GM19395 (cell line): ENCODE measurements around the gene ASTN2.
A peak's percentile ranks its signal among the peaks of the same experiment; 100 is the strongest.

Experiments used
- ATAC-seq: cut with Tn5 transposase; IDR thresholded peaks from one replicate; pipeline ENCODE4 v1.9.1; 2021; ENCODE audit warnings: mild to moderate bottlenecking, moderate library complexity; ENCODE audit not compliant: unreplicated experiment

ASTN2 gene

DNA sequence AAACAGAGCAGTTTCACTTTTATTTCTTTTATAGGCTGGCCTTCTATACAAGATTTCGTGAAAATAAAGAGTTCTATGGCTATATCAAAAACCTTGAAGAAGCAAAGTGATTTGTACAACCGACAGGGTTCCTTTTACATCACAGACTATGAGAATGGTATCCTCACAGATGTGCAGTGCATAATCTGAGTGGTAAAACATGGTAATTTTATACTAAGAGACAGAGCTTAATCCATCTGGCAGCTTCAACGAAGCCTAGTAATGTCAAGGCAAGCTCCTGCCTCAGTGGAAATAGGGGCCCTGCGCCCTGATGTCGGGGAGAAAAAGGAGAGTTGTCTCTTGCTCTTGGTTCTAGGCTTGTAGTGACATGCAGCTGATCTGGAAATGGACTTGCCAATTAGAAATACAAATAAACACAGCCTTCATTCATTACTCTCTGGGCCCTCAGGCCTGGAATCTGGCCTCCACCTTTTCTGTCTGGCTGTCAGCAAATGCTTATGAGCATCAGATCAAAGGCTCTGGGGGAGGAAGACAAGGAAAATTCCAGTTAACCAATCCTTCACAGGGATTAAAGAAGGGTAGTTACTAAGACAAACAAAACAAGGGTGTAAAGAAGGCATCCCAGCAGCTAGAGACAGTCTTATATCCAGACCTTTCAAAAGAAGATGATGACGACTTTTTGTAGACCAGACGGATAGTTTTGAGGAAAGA lies 761.4 kb downstream of the ASTN2 start:
- no peak for ATAC-seq

DNA sequence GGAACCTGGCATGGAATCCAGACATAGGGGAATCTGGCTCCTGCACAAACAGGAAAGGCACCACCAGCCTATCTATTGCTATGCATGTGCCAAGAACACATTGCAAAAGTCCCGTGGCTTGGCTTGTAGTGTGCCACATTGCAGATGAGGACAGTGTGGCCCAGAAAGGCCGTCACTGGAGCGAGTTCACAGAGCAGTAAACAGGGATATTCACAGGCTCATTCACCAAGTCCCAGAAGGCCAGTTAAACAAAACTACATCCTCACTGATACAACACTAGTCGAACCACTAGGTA lies 767.4 kb downstream of the ASTN2 start:
- ATAC-seq: peak; percentile 22

DNA sequence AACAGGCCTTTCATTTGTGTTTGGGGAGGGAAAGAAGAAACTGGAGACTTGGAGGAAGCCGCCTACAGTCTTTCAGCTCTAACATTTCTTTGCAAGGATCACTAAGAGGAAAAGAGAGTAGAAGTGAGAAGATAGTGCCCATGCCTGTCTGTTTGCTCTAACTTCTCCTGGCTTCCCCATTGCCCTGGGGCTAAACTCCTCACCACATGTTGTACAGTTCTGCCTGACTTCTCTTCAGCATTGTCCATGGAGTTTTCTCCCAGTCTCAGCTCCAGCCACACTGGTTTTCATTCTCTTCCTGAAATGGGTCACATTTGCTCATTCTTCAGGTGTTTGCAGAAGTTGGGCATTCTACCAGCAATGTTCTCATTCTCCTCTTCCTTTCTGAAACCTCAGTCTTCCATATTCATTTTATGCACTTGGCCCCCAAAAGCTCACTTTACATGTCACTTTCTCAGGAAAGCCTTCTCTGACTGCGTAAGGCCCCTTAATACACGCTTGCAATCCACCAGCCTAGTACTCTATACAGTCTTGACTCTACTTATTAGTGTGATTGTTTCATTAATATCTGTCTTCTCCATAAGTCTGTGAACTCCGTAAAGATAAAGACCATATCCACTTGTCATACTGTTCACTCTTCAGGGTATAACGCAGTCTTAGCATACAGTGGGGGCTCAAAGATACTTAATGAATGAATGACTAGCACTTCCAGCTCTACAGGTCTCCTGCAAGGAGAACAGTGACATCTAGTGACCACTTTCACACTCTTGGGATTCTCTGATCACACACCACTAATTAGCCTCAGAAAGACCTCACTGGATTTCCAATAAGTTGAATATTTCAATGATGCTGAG lies 768.0 kb downstream of the ASTN2 start:
- ATAC-seq: peak; percentile 73

GRCh38 chr9:116644091-116644688 lies 770.7 kb downstream of the ASTN2 start:
- ATAC-seq: no peak

GRCh38 chr9:116643691-116644090 lies 771.2 kb downstream of the ASTN2 start:
- no peak for ATAC-seq

GRCh38 chr9:116641292-116642059 lies 773.4 kb downstream of the ASTN2 start:
- no peak for ATAC-seq

GRCh38 chr9:116639251-116639741 lies 775.6 kb downstream of the ASTN2 start:
- no peak for ATAC-seq

DNA sequence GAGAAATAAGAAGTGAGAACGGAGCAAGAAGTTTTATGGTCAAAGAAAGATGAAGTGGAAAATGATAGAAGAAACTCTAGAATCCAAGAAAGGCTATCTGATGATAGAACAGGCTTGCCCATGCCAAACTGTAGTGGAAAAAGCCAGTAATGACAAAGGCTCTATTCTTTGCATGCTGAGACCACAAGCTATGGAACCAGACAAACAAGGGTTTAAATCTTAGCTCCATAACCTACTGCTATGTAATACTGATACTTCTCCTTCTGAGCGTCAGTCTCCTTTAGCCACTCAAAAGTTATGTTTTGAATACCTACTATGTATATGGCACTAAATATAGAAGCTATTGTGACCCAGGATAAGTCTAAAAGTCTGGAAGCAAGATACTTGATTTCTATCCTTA lies 778.9 kb downstream of the ASTN2 start:
- no peak for ATAC-seq

DNA sequence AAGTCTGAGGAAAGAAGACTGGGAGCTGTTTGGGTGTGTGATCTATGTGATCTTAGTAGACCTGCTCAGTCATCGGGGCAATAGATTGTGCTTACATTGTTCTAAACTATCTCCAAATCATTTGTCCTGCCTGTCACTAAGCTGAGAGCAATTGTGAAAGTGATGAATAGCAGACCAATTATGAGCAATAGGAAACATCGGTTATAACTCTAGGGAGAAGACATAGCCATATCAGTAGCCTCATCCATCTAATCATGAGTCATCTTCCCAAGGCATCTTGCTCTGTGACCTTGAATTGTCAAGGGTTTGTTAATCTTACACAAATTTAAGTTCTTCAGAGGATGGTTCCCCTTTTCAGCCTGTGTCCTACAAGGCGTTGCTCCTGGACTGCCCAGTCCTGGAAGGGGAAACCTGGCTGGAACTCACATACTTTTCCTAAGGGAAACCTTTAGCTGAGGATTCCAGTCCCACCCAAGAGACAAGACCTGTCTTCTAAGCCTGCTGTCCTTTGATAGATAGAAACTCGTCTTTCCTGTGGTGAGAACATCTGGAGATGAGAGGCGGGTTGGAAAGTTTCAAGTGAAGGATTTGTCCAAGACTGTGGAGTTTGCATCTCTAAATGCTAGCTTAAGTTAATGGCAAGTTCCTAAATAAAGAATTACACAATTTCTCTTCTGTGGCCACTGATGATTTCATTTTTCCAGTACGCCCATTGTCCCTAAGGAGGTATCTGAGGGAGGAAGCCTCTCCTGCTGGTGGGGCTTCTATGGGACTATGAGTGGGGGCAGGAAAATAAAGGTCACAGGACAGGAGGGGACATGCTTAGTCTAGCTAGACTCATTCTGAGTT lies 781.6 kb downstream of the ASTN2 start:
- ATAC-seq: no peak

DNA sequence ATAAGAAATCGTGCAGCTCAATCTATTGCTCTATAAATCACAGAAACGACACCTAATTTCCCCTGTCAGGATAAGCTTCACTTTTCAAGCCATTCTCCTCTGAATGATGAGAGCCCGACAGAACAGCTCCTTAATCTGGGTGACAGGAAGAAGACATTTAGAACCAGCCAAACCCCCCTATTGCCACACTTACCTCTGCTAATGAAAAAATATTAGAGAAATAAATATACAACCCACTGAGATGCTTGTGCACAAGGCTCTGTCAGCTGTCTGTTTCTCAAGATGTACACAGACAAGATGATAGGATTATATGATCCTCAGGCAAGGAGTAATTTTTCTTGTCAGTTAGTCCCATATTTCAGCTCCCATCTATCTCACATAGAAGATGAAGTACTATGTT lies 785.2 kb downstream of the ASTN2 start:
- ATAC-seq: no peak

DNA sequence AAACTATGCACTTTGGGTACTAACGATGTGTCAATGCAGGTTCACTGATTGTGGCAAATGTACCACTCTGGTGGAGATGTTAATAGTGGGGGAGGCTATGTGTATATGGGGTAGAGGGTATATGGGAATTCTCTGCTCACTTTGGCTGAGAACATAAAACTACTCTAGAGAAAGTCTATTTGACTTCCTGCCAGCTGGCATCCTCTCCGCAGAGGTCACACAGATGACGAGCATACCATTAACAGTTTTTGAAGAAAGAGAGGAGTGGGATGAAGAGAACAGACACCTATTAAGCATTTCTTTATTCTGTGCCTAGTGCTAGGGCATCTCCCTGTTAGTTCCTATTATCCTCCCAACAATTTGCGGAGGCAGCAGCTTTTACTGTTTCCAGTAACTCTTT lies 786.1 kb downstream of the ASTN2 start:
- ATAC-seq: no peak

GRCh38 chr9:116627433-116627832 lies 787.4 kb downstream of the ASTN2 start:
- no peak for ATAC-seq

- ATAC-seq: no peak
Observed at GRCh38 chr9:116626762-116627161, 788.1 kb downstream of the ASTN2 start.

DNA sequence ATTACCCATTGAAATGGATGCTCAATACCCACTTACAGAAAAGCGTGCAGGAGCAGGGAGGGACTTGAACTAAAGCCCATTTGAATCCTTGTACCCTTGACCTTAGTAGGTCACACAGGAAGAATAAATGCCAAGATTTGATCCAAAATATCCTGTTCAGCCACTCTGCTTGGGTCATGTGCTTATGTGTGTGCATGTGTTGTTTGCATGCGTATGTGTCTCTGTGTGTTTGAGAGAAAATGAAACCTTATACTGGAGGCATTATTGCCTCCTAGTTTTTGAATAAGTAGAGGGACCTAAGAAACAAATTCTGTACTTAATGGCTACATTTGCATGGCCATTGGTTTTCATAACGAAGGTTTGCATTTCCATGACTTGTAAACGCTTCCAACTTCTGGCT lies 791.1 kb downstream of the ASTN2 start:
- no peak for ATAC-seq

DNA sequence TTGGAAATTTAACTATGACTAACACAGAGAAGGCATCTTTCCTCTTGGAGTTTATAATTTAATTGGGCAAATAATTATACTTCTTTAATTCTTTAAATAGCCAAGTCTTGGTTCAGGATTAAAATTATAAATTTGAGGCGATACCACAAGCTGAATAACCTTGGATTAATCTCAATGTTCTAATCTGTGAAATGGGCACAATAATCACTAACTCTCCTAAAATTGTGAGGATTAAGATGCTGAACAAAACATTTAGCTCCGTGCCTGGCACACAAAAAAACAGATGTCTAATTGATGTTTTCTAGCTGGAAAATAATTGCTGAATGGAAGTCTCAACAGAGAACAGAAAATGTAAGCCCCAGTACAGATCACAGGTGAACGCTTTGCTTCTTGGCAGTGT lies 797.5 kb downstream of the ASTN2 start:
- ATAC-seq: no peak

GRCh38 chr9:116616304-116616914 lies 798.4 kb downstream of the ASTN2 start:
- ATAC-seq: no peak

GRCh38 chr9:116608064-116608463 lies 806.8 kb downstream of the ASTN2 start:
- no peak for ATAC-seq

DNA sequence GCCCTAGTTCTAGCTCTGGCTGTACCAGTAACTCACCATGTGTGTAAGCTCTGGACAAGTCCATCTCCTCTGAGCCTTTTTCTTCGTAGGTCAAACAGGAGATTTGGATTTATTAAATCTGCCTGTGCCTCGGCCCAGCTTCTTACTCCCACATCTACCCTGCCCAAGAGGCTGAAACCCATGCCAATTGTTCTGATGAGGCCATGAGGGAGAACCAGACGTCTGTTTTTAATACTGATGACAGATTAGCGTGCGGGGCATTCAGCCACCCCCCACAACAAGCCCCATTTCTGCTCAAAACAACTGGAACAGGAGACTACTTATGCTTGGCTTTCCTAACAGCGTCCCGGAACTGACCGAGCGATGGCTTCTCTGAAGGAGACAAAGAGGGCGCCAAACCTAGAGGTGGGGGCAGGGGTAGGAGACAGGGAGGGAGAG lies 808.9 kb downstream of the ASTN2 start:
- no peak for ATAC-seq

GRCh38 chr9:116605060-116605459 lies 809.8 kb downstream of the ASTN2 start:
- no peak for ATAC-seq

DNA sequence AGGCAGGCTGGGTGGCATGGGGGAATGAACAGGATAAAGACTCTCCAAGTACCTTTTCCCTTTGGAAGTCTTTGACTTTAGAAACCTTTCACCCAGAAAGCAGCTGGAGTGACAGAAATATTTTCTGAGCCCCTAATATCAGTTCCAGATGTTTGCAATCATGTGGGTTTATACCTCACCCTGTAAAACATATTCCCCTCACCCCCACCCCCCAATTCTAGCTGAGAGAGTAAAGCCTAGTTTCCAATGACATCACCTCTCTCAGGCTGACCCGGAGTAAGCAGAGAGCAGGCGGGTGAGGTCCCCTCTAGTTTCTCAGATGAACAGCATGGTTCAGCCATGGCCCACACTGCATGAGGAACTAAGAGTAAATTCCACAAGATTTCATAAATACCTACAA lies 810.6 kb downstream of the ASTN2 start:
- ATAC-seq: no peak
